ENCODE results near the gene STK11IP. TPM values are rescaled to one million over a fixed set of nuclear protein-coding genes. Genes with fewer than 3 reads are reported as not detected.

Gene STK11IP
- total RNA-seq, 1 experiment from 2014 or later: 45.0 TPM

DNA sequence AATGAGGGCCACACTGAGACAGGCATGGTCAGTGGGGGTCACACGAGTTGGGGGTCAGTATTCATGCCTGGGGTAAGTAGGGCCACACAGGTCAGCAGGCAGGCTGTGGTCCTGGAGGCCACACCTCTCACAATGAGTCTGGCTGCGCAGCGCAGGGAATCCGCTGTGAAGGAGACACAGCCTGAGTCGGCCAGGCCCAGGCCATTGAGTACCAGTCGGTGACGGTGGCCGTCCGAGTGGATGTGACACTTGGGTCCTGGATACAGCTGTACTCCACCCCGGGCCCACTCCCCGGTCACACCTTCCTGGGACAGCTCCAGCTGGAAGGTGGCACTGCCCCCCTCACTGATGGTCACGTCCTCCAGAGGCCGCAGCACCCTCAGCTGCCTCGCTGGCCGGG is 43.3 kb upstream of the STK11IP start:
- H3K79me2 ChIP-seq (ENCODE audit: insufficient read depth, low read length): peaks cover 18% of the 10 kb centered on the region; the same call in 1 of the 2 replicates
- H3K27ac ChIP-seq (ENCODE audit: low read depth, low read length): no peak overlapping the region
- H4K20me1 ChIP-seq (ENCODE audit: insufficient read depth): no peaks in the 10 kb centered on the region
- BruUV-seq (replicated peaks): no TSS peak
- H3K36me3 ChIP-seq (ENCODE audit: control insufficient read depth in 1 of 2, insufficient read depth in 2 of 2, low read length in 2 of 2): no peaks in the 10 kb centered on the region
- no peak overlapping the region for H3K4me2 ChIP-seq (ENCODE audit: low read length)
- H3K9me3 ChIP-seq (ENCODE audit: control insufficient read depth in 1 of 2, insufficient read depth in 1 of 2, low read depth in 1 of 2, low read length in 2 of 2): no peaks in the 10 kb centered on the region
- intact Hi-C loops (cut with micrococcal nuclease): no loop called here
- H3K4me1 ChIP-seq (ENCODE audit: control insufficient read depth in 1 of 2, insufficient read depth in 2 of 2, low read length in 2 of 2): peaks cover 3 to 19% of the 10 kb centered on the region in 2 experiments; a peak in 3 of 4 replicates
- no peak for TF ChIP-seq ZNF274 (IDR thresholded peaks at IDR 0.05; ENCODE audit: low read depth, low read length)
- no peak for TF ChIP-seq REST (IDR thresholded peaks at IDR 0.05; ENCODE audit: low read depth)
- TF ChIP-seq, protein P1, sequence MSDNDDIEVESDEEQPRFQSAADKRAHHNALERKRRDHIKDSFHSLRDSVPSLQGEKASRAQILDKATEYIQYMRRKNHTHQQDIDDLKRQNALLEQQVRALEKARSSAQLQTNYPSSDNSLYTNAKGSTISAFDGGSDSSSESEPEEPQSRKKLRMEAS (IDR thresholded peaks at IDR 0.05): no peak
- no peak for TF ChIP-seq ZFX (IDR thresholded peaks at IDR 0.05)
- no peak for TF ChIP-seq CEBPB (IDR thresholded peaks at IDR 0.05; ENCODE audit: low read depth)
- no peak for TF ChIP-seq POLR2A (IDR thresholded peaks at IDR 0.05; ENCODE audit: borderline replicate concordance, extremely low read depth, insufficient read depth, insufficient read length)
- no peak for TF ChIP-seq CBX3 (IDR thresholded peaks at IDR 0.05; ENCODE audit: low read depth)
- TF ChIP-seq ATF3 (IDR thresholded peaks at IDR 0.05): no peak
- TF ChIP-seq RAD21 (IDR thresholded peaks at IDR 0.05; ENCODE audit: low read depth): no peak
- no peak for TF ChIP-seq EZH2 (IDR thresholded peaks at IDR 0.05)
- no peak for TF ChIP-seq SRF (IDR thresholded peaks at IDR 0.05; ENCODE audit: low read depth)
- no peak for TF ChIP-seq TCF7L2 (IDR thresholded peaks at IDR 0.05; ENCODE audit: borderline replicate concordance, extremely low read depth, insufficient read depth, insufficient read length)
- no peak for TF ChIP-seq FOSL1 (IDR thresholded peaks at IDR 0.05; ENCODE audit: low read depth)
- no peak for TF ChIP-seq JUND (IDR thresholded peaks at IDR 0.05)
- TF ChIP-seq SP1 (IDR thresholded peaks at IDR 0.05; ENCODE audit: low read depth): no peak
- TF ChIP-seq EZH2phosphoT487 (IDR thresholded peaks at IDR 0.05; ENCODE audit: borderline replicate concordance): no peak
- TF ChIP-seq SIN3A (IDR thresholded peaks at IDR 0.05; ENCODE audit: low read depth): no peak
- TF ChIP-seq YY1 (IDR thresholded peaks at IDR 0.05; ENCODE audit: extremely low read depth, insufficient replicate concordance, low read depth, low read length): no peak
- TF ChIP-seq, protein P2, sequence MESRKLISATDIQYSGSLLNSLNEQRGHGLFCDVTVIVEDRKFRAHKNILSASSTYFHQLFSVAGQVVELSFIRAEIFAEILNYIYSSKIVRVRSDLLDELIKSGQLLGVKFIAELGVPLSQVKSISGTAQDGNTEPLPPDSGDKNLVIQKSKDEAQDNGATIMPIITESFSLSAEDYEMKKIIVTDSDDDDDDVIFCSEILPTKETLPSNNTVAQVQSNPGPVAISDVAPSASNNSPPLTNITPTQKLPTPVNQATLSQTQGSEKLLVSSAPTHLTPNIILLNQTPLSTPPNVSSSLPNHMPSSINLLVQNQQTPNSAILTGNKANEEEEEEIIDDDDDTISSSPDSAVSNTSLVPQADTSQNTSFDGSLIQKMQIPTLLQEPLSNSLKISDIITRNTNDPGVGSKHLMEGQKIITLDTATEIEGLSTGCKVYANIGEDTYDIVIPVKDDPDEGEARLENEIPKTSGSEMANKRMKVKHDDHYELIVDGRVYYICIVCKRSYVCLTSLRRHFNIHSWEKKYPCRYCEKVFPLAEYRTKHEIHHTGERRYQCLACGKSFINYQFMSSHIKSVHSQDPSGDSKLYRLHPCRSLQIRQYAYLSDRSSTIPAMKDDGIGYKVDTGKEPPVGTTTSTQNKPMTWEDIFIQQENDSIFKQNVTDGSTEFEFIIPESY (IDR thresholded peaks at IDR 0.05; ENCODE audit: extremely low read depth, insufficient replicate concordance, low read length): no peak
- H3K4me3 ChIP-seq (replicated peaks in 1 of 2; ENCODE audit: low read depth in 1 of 2, low read length in 2 of 2): no peak overlapping the region
- no peaks in the 10 kb centered on the region for H3K9me2 ChIP-seq (ENCODE audit: insufficient read depth)
- ChIA-PET POLR2A (no interaction called here), CTCF (no interaction called here), RAD21 (ENCODE audit: low non-redundant PET in 1 of 2, low total read pairs in 2 of 2, uncharacterized antibody in 2 of 2, unreplicated experiment in 2 of 2) (no interaction called here)
- no peaks in the 10 kb centered on the region for H3K27me3 ChIP-seq (ENCODE audit: insufficient read depth, low read length)
- no peak for ATAC-seq
- no peak overlapping the region for H3K9ac ChIP-seq (ENCODE audit: low read length)
- no peak for DNase-seq (ENCODE audit: low read depth, low spot score)
- no peak overlapping the region for H2AFZ ChIP-seq (ENCODE audit: low read depth, low read length, poor library complexity, severe bottlenecking)

Data from HCT116 (cell line).